Heart right ventricle (tissue), 16 donors: ENCODE data around the gene SLC8A1. TPM values are rescaled to one million over a fixed set of nuclear protein-coding genes. Genes with fewer than 3 reads are reported as not detected.

ENCODE experiments used
- ATAC-seq, 8 donors: fragments of 200-7000 bp; cut with Tn5 transposase; one replicate each; pipeline ENCODE4 v1.9.1; 2020; ENCODE audit warnings: mild to moderate bottlenecking in 8 of 8, moderate library complexity in 8 of 8, moderate number of reproducible peaks in 1 of 8
- DNase-seq, 2 donors: peaks; one replicate each; pipeline ENCODE4 v3.0.0-alpha.2; 2020
- H3K27ac ChIP-seq, 10 donors: fragments of 200-600 bp; sonication (generic) in 2 of 10; one replicate each; pipeline versions ENCODE4 v1.5.0 to v1.8.0; 2020 to 2022; ENCODE audit warnings: mild to moderate bottlenecking in 3 of 10
- H3K27me3 ChIP-seq, 7 donors: fragments of 200-600 bp; one replicate each; pipeline ENCODE4 v1.8.0; 2021 to 2022; ENCODE audit warnings: mild to moderate bottlenecking in 2 of 7
- H3K36me3 ChIP-seq, 9 donors: fragments of 200-600 bp; sonication (generic) in 1 of 9; one replicate each; pipeline versions ENCODE4 v1.5.0 to v1.8.0; 2020 to 2022; ENCODE audit warnings: mild to moderate bottlenecking in 2 of 9
- H3K4me1 ChIP-seq, 9 donors: fragments of 200-600 bp; sonication (generic) in 1 of 9; one replicate each; pipeline versions ENCODE4 v1.5.0 to v1.8.0; 2020 to 2022; ENCODE audit warnings: mild to moderate bottlenecking in 4 of 9
- H3K4me3 ChIP-seq, 10 donors: fragments of 200-600 bp; sonication (generic) in 2 of 10; one replicate each; pipeline versions ENCODE4 v1.5.0 to v1.8.0; 2020 to 2022; ENCODE audit warnings: mild to moderate bottlenecking in 7 of 10, moderate library complexity in 2 of 10
- H3K9me3 ChIP-seq, 11 donors: fragments of 200-600 bp in 10 of 11; sonication (generic) in 2 of 11; one replicate each; pipeline versions ENCODE4 v1.5.0 to v1.8.0; 2013 to 2022; ENCODE audit warnings: mild to moderate bottlenecking in 2 of 11, control low read depth in 1 of 11, moderate library complexity in 1 of 11
- CTCF ChIP-seq, 9 donors: fragments of 200-600 bp; sonication (generic) in 2 of 9; IDR thresholded peaks; one replicate each; pipeline versions ENCODE4 v1.5.0 to v1.8.0; 2021 to 2022; ENCODE audit warnings: antibody characterized with exemption in 9 of 9, mild to moderate bottlenecking in 5 of 9, moderate library complexity in 1 of 9
- WGBS, 2 donors: extraction: QIAGEN DNeasy Blood & Tissue Kit; methylation state at CpG; one replicate each; pipeline ENCODE4 v1.1.7; 2013; ENCODE audit warnings: inconsistent platforms in 1 of 2; 5-methylcytosine and 5-hydroxymethylcytosine counted together
- intact Hi-C, 10 donors: fragments of 100-400 bp; cut with DNase I; formaldehyde crosslinking; loops; one replicate each; pipeline versions ENCODE4 v1.11.1 to v1.14.2; 2022
- polyA plus RNA-seq, 2 donors: library from polyadenylated mRNA; stranded (reverse); fragments of 200-250 nt; gene quantifications; one replicate each; pipeline ENCODE4 v1.2.3, GENCODE V29; 2013
- total RNA-seq, 10 donors: library from RNA; stranded (reverse); fragmentation: NEBNext Ultra II Directional in 3 of 10; extraction: Animal tissue kit (Norgen Biotek cat#: 25700) in 3 of 10; gene quantifications; one replicate each; pipeline versions ENCODE4 v1.2.1 to v1.2.4, GENCODE V29; 2021 to 2023
- donor health status: Arrhythmogenic right ventricular cardiomyopathy.
- donor health status: ischemic (EF 13 %, LVEDD 7.1; RV severe dilation, severe dysfunction).
- donor health status: healthy with polysubstance abuse.
- donor health status: DM: no; HTN: yes; CAD: no.
- donor health status: DM: no; HTN: no; CAD: no.
- donor health status: ischemic (EF 25% LVEDD 6.9; RV normal size, moderate dysfunction).
- donor health status: ischemic (EF 25% LVEDD 5.7; RV mildly dilated, moderate dysfunction).
- donor health status: healthy.
- donor health status: DM: yes; HTN: yes; CAD: no.
- donor health status: Ischemic cardiomyopathy.
- donor health status: ischemic (EF 35%, LVEDD 5.7; RV mildly dilated, moderate dysfunction).
- donor health status: nonischemic (EF 11% LVEDD 7.7; RV severe dilation, severe dysfunction).
- donor health status: DM: yes; HTN: yes; CAD: no.
- donor health status: PGD.
- donor health status: ischemic (EF 29% LVEDD 5.4; RV normal size, mild dysfunction).
- donor health status: nonischemic (EF 23%, LVEDD 6.1; RV moderate dilation, normal function).

Gene SLC8A1
- total and polyA plus RNA-seq, 12 donors, result 11.1 to 1,497 (median 1,067) TPM

GRCh38 chr2:40224318-40224717 lies 227.6 kb downstream of the SLC8A1 start:
- peaks cover 12 to 76% (median 37%) of the 10 kb centered on the region in 9 donors for H3K4me1 ChIP-seq
- H3K27me3 ChIP-seq, result no peaks in the 10 kb centered on the region
- intact Hi-C loops, result no loop called here
- no peak for TF ChIP-seq CTCF (IDR thresholded peaks at IDR 0.05)
- no peak for ATAC-seq
- 53 to 55% methylated on average over 4 of the region's 4 CpGs for WGBS, 2 donors
- no peak for DNase-seq
- peak overlapping the region in 1 of 10 donors; percentile 16 for H3K27ac ChIP-seq
- peaks cover 0 to 14% (median 0%) of the 10 kb centered on the region in 11 donors for H3K9me3 ChIP-seq
- H3K4me3 ChIP-seq, result no peak overlapping the region
- no peaks in the 10 kb centered on the region for H3K36me3 ChIP-seq

GRCh38 chr2:40220177-40220925 lies 231.5 kb downstream of the SLC8A1 start:
- intact Hi-C loops, result no loop called here
- peak overlapping the region in 8 of 10 donors; percentile 33 to 79 (median 55) for H3K27ac ChIP-seq
- H3K27me3 ChIP-seq, result no peaks in the 10 kb centered on the region
- peaks cover 6 to 54% (median 25%) of the 10 kb centered on the region in 9 donors for H3K4me1 ChIP-seq
- WGBS, 2 donors, result 35 to 41% methylated on average over 4 of the region's 4 CpGs
- H3K4me3 ChIP-seq, result no peak overlapping the region
- no peaks in the 10 kb centered on the region for H3K36me3 ChIP-seq
- no peak for TF ChIP-seq CTCF (IDR thresholded peaks at IDR 0.05)
- DNase-seq, result peak in 1 of 2 donors; percentile 30
- ATAC-seq, result peak; percentile 70 to 97 (median 92)
- H3K9me3 ChIP-seq, result peaks cover 0 to 26% (median 0%) of the 10 kb centered on the region in 11 donors

GRCh38 chr2:40219141-40219540 lies 232.7 kb downstream of the SLC8A1 start:
- DNase-seq (no peak), ATAC-seq (peak; percentile 29 to 58 (median 36))
- no peaks in the 10 kb centered on the region for H3K27me3 ChIP-seq
- 94 to 97% methylated on average over 1 of the region's 1 CpG for WGBS, 2 donors
- H3K9me3 ChIP-seq, result peaks cover 0 to 26% (median 0%) of the 10 kb centered on the region in 11 donors
- TF ChIP-seq CTCF (IDR thresholded peaks at IDR 0.05), result no peak
- no peak overlapping the region for H3K4me3 ChIP-seq
- peak overlapping the region in 4 of 10 donors; percentile 31 to 79 (median 64) for H3K27ac ChIP-seq
- intact Hi-C loops, result loop anchor here in 3 of 10 donors (10.0 kb wide), 1 partner anchor 336 kb away; no protein-coding TSS in a partner anchor
- H3K36me3 ChIP-seq, result no peaks in the 10 kb centered on the region
- H3K4me1 ChIP-seq, result peaks cover 6 to 43% (median 25%) of the 10 kb centered on the region in 9 donors

- Histone ChIP-seq H3K36me3 (no peaks in the 10 kb centered on the region), H3K27me3 (no peaks in the 10 kb centered on the region), H3K9me3 (peaks cover 0 to 26% (median 0%) of the 10 kb centered on the region in 11 donors), H3K4me1 (peaks cover 6 to 45% (median 27%) of the 10 kb centered on the region in 9 donors), H3K4me3 (no peak overlapping the region), H3K27ac (peak overlapping the region in 4 of 10 donors; percentile 16 to 79 (median 44))
- TF ChIP-seq CTCF (IDR thresholded peaks at IDR 0.05), result no peak
- 2 to 6% methylated on average over 3 of the region's 3 CpGs for WGBS, 2 donors
- ATAC-seq (peak; percentile 36 to 79 (median 60)), DNase-seq (peak; percentile 52 to 58)
- intact Hi-C loops, result loop anchor here in 3 of 10 donors (10.0 kb wide), 1 partner anchor 336 kb away; no protein-coding TSS in a partner anchor
Measured at GRCh38 chr2:40218679-40219078, 233.2 kb downstream of the SLC8A1 start.
